G401 (cell line): ENCODE results near the gene GNE. TPM values are rescaled to one million over a fixed set of nuclear protein-coding genes. Genes with fewer than 3 reads are reported as not detected.
"Not testable (repeated sequence)": the region's sequence is repeated elsewhere in the genome, so short reads cannot be mapped to it uniquely, and the experiment has no call there.

Experiments used
- DNase-seq: peaks from one replicate; pipeline ENCODE4 v3.0.0-alpha.2; 2015; ENCODE audit warnings: low spot score
- in situ Hi-C: cut with HindIII; loops from 2 replicates; pipeline ENCODE4 v1.10.0; 2016; ENCODE audit warnings: low sequenced_read_pairs, mixed read lengths
- total RNA-seq: library from RNA; depleted of rRNA; stranded (reverse); fragments of >200 nt; shearing (Covaris generic); gene quantifications from 2 replicates; pipeline ENCODE4 v1.2.3, GENCODE V29; 2014

Gene GNE
- total RNA-seq, 1 experiment from 2014 or later: 29.0 TPM

DNA sequence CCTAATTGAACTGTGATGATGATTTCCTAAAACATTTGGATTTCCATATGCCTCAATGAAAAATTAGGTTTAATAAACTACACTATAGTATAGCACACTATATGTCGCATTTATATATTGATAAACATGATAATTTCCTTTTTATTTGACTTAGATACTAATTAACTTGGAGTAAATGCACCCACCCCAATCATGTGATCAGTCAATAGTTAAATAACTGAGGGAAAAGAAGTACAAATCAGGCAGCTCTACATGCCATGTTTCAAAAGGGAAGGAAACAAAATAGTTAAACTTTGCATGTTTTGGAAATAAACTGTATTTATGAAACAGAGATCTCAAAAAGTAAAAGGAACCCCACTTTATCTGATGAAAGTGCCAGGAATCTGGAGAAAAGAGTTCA is 18.0 kb upstream of the GNE start:
- no peak for DNase-seq
- in situ Hi-C loops: no loop called here

DNA sequence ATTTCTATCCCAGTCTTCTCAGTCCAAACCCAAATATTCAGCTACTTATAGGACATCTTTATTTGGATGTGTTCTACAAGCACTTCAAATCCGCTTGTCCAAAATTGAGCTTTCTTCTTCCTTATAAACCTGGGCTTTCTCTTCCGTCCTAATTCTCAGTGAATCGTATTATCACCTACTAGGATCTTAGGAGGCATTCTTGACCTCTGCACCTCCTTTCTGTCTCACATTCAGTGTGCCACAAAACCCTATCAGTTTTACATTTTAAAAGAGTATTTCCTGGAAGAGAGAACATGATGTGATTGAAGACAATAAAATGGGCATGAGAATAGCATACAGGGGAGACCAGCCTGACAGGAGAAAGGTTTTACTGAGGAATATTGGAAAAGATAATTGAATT is 16.8 kb upstream of the GNE start:
- in situ Hi-C loops: no loop called here
- no peak for DNase-seq

DNA sequence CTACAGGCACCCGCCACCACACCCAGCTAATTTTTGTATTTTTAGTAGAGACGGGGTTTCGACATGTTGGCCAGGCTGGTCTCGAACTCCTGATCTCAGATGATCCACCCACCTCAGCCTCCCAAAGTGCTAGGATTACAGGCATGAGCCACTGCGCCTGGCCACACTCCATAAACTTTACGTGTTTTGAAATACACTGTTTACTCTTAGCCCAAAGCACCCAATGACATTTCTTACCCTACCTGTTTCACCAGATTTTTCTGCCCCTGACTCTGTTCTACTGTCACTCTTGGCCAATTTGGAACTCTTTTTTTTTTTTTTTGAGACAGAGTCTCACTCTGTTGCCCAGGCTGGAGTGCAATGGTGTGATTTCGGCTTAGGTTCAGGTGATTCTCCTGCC is 15.1 kb upstream of the GNE start:
- in situ Hi-C loops, DNase-seq: not testable (repeated sequence)

GRCh38 chr9:36268007-36268427 is 9.8 kb upstream of the GNE start:
- in situ Hi-C loops: no loop called here
- DNase-seq: no peak

GRCh38 chr9:36264896-36265295 is 6.6 kb upstream of the GNE start:
- in situ Hi-C loops: no loop called here

GRCh38 chr9:36263683-36264082 is 5.4 kb upstream of the GNE start:
- in situ Hi-C loops: no loop called here
- DNase-seq: no peak

More at GRCh38 chr9:36264896-36265295, 6.6 kb upstream of the GNE start:
- no peak for DNase-seq

DNA sequence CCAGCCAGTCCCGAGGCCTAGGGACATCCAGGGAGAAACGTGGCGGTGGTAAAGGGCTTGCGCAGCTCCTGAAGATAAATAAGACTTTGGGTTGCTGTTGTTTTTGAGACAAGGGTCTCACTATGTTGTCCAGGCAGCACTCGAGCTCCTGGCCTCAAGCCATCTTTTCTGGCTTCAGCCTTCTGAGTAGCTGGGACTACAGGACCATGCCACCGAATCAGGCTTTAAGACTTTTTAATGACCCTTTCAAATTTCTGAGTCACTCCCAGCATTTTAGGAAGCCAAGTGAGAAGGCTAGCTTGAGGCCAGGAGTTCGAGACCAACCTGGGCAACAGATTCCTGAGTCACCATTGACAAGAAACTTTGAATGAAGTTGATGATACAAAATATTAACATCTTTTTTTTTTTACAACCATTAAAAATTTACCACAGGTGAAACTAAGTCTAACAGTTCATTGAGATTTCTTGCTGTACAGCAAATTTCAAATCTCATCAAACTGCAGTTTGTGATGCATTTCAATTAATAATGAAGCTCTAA is 817 bp upstream of the GNE start:
- no peak for DNase-seq
- in situ Hi-C loops: no loop called here

GRCh38 chr9:36251428-36251827 is 6.8 kb downstream of the GNE start:
- in situ Hi-C loops: no loop called here

DNA sequence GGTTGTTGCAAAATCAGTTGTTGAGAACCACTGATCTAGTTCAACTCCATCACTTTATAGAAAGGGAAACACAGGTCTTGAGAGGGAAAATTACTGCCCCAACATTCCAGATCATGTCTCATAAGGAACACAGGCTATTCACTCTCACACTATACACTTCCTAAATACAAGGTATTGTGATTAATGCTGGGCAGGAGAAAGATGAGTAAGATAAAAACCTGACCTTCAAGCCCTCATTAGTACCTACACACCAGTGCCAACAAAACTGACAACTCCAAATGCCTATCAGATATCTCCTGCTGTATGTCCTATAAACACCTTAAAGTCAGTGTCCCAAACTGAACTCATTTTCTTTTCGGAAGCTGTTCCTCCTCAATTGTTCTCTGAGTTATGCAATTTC is 8.2 kb downstream of the GNE start:
- DNase-seq: no peak
- in situ Hi-C loops: no loop called here

More at GRCh38 chr9:36251428-36251827, 6.8 kb downstream of the GNE start:
- DNase-seq: no peak

DNA sequence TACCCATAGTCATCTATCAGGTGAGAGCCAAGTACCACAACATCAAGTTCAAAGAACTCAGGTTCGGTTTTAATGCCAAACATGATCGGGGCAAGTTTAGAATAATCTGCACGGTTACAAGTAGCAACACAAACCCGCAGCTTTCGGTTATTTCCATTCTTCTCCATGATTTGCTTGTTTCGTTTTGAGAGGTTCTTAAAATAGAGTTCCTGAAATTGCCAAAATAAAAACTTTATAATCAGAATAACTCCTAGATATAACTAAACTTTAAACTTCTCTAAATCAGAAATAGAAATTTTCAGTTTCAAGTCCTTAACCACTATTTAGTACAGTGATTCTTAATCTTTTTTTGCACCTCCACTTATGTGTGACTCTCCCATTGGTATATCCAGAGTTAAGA is 9.1 kb downstream of the GNE start:
- in situ Hi-C loops: no loop called here
- DNase-seq: no peak

- peak; percentile 14 for DNase-seq
- in situ Hi-C loops: not testable (repeated sequence)
These were observed 10.2 kb downstream of the GNE start for GRCh38 chr9:36248061-36248460.

DNA sequence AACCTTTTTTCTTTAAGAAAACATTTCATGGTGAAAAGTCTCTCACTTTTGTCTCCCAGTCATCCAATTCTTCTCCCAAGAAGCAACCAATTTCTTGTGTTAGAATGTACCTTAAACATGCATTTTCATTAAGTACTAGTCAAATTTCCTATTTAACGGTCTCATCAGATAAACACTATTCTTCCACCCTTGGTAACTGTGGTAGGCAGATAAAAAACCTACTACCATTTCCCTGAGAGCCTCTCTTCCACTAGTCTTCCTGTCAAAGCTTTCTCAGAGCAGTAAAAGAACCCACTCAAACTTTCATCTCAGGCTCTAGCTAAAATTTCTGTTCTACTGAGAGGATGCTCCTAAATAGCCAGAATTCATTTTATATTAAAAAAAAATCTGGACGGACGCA is 10.9 kb downstream of the GNE start:
- in situ Hi-C loops: no loop called here
- DNase-seq: no peak

- DNase-seq: peak; percentile 19
- in situ Hi-C loops: no loop called here
These were observed 12.3 kb downstream of the GNE start for GRCh38 chr9:36245906-36246305.

GRCh38 chr9:36239675-36240074 is 18.6 kb downstream of the GNE start:
- in situ Hi-C loops, DNase-seq: not testable (repeated sequence)

- in situ Hi-C loops, DNase-seq: not testable (repeated sequence)
These were observed 19.0 kb downstream of the GNE start for GRCh38 chr9:36239205-36239604.

- DNase-seq: no peak
- in situ Hi-C loops: no loop called here
These were observed 21.0 kb downstream of the GNE start for GRCh38 chr9:36237230-36237629.

- in situ Hi-C loops: no loop called here
- no peak for DNase-seq
These were observed 35.8 kb downstream of the GNE start for GRCh38 chr9:36222449-36222848.

DNA sequence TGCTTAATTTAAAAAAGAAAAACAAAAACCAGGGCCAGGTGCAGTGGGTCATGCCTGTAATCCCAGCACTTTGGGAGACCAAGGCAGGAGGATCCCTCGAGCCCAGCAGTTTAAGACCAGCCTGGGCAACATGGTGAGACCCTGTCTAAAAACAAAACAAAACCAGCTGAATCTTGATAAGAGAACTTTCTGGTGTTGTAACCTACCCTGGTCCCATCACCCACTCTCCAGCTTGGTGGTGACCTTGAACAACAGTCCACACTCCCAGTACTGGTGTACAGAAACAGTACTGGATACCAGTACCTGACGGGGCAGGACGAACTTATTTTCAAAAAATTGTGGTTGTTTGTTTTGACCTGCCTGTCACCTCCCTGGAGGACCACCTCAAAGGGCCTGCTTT is 36.6 kb downstream of the GNE start:
- in situ Hi-C loops: no loop called here
- no peak for DNase-seq

GRCh38 chr9:36218411-36218901 is 39.8 kb downstream of the GNE start:
- in situ Hi-C loops: no loop called here
- DNase-seq: peak; percentile 75

DNA sequence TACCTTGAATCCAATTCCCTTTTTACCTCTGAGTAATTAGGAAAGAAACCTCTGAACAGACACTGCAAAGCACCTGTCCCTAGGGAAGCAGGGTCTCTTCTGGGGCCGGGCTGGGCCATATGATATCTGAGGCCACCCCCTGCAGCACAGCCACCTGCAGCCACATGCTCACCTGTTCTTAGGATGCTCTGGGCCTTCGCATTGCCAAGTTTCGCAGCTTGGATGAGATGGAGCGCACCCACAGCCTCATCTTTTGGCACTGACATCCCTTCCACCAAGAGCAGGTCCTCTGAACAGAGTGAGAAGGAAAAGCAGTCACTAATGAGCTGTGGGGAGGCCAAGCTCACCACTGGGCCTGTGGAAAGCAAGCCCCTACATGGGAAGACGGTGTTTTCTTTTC is 40.2 kb downstream of the GNE start:
- in situ Hi-C loops: no loop called here
- peak; percentile 88 for DNase-seq

- DNase-seq: no peak
- in situ Hi-C loops: no loop called here
These were observed 40.8 kb downstream of the GNE start for GRCh38 chr9:36217256-36217968.
